Activated T-cell treated with anti-CD3 and anti-CD28 coated beads, Interleukin-2, amount 50 U/mL, for 24 hours (primary cell): Measurements from ENCODE around the gene MIEN1.

ENCODE experiments used
- DNase-seq: peaks from one replicate; pipeline ENCODE4 v3.0.0-alpha.2; 2020
- H3K27ac Mint-ChIP-seq: 2 replicates; pipeline ENCODE4 v1.8.0; 2020; ENCODE audit warnings: mild to moderate bottlenecking, mixed read lengths
- H3K27me3 Mint-ChIP-seq: 2 replicates; pipeline ENCODE4 v1.8.0; 2020; ENCODE audit warnings: mixed read lengths
- H3K36me3 Mint-ChIP-seq: 2 replicates; pipeline ENCODE4 v1.8.0; 2020; ENCODE audit warnings: low read depth, mixed read lengths
- H3K4me1 Mint-ChIP-seq: 2 replicates; pipeline ENCODE4 v1.8.0; 2020; ENCODE audit warnings: low read depth, mixed read lengths
- H3K4me3 Mint-ChIP-seq: 2 replicates; pipeline ENCODE4 v1.8.0; 2020; ENCODE audit warnings: mild to moderate bottlenecking, moderate library complexity, mixed read lengths
- H3K9me3 Mint-ChIP-seq: 2 replicates; pipeline ENCODE4 v1.8.0; 2020; ENCODE audit warnings: mixed read lengths

The MIEN1 gene

DNA sequence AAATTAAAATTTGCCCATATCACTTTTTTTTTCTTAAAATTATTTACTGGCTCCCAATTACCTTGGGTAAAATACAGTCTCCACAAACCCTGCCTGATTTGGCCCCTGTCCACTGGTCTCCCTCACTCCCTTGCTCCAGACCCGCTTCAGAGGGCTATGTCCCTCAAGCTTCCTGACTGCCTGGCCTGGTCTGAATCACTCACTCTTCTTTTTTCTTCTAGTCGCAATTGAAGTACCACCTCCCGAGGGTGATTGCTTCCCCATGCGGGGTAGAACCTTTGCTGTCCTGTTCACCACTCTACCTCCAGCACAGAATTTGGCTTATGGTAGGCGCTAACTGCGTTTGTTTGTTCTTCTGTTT, 41.9 kb downstream of the MIEN1 start:
- Mint-ChIP-seq H3K27ac (peak overlapping the region; percentile 98), H3K9me3 (no peaks in the 10 kb centered on the region), H3K4me1 (peaks cover 21% of the 10 kb centered on the region), H3K4me3 (peak overlapping the region; percentile 96), H3K36me3 (peaks cover 22% of the 10 kb centered on the region), H3K27me3 (no peaks in the 10 kb centered on the region)
- no peak for DNase-seq

DNA sequence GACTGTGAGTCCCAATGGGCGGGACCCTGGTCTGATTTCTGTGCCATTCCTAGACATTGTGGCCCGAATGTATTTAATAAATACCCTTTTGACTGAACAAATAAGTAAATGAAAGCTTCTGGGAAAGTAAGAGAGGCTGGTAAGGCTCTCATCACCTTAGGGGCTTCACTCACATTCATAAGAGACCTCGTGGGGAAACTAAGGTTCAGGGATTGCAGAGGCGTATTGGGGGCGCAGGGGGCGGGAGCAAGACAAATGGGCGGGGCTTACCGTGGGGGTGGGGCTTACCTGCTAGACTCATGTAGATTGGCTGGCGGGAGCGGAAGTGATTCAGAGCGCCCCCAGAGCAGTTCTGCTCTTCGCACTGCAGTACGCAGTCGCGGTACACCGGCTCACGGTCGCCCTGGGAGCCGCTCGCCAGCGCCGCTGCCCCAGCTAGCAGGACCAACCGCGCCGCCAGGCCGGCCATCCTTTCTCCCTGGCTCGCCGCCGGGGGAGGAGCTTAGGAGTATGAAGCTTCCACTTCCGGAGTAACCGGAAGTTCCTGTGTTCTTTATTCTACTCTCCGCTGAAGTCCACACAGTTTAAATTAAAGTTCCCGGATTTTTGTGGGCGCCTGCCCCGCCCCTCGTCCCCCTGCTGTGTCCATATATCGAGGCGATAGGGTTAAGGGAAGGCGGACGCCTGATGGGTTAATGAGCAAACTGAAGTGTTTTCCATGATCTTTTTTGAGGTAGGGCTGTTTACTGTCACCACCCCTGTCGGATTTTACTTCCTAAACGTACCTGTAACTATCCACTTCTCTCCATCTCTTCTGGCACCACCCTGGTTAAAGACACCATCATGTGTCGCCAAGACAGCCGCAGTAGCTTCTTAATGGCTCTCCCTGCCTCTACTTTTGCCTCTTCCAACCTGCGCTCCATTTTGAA, 42.5 kb downstream of the MIEN1 start, which contains the start of gene PGAP3:
PGAP3 (minus strand) TSS at position 512 of the 929 bp plus-strand sequence; CDS start at position 469, 43 bp downstream.
- H3K36me3 Mint-ChIP-seq = peaks cover 27% of the 10 kb centered on the region
- H3K9me3 Mint-ChIP-seq = no peaks in the 10 kb centered on the region
- peaks cover 21% of the 10 kb centered on the region for H3K4me1 Mint-ChIP-seq
- peak within 1 kb of the TSS; percentile 98 for H3K27ac Mint-ChIP-seq
- peak within 1 kb of the TSS; percentile 96 for H3K4me3 Mint-ChIP-seq
- peak; percentile 91 for DNase-seq
- no peaks in the 10 kb centered on the region for H3K27me3 Mint-ChIP-seq

DNA sequence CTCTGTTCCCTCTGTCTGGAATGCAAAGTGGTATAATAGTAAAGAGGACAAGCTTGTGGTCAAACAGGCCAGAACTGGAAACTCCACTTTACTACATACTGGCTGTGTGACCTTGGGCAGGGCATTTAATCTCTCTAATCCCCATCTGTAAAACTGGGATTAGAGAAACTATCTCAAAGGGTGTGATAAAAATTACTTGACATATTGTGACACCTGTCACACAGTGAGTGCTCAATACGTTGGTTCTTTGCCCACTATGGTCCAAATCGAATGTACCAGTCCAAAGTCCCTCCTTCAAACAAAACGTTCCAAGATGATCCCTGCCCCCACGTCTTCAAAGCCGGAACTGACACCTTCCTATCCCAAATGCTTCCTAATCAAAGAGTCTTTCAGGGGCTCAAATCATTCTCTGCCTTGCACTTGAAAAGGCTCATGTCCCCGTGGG, 43.2 kb downstream of the MIEN1 start:
- Mint-ChIP-seq H3K36me3 (peaks cover 32% of the 10 kb centered on the region), H3K9me3 (no peaks in the 10 kb centered on the region), H3K27me3 (no peaks in the 10 kb centered on the region), H3K27ac (peak overlapping the region; percentile 98), H3K4me1 (peaks cover 21% of the 10 kb centered on the region), H3K4me3 (peak overlapping the region; percentile 96)
- no peak for DNase-seq

DNA sequence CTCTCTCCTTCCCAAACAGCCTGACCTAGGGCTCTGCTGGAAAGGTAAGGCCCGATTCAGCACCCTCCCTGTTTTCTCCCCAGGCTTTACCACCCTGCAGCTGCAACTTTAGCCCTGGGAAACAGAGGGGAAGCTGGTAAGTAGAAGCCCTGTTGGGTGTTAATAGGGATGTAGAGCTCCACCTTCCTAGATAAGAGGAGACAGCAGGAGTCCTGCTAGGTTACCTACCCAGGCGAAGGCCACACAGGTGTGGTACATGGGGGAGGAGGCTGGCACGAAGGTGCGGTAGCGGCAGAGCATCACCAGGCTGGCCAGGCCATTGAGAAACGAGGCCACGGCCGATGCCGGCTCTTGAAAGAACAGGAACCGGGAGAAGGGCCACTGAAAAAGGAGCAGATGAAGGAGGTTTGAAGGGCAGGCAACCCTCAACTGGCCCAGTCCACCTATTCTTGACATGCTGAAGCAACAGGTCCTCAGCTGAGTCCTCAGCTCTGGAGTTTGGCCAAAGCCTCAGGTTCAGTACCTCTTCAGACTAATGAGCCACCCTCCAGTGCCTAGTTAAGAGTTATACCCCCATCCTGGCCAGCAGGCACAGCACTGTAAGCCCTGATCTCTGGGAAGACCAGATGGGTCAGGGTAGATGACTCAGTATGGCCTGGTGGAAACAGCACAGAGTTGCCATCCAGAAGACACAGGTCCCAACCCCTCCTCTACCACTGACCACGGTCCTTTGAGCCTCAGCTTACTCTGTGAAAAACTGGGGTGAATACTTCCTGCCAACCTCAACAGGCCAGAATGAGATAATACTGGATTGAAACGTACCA, 45.8 kb downstream of the MIEN1 start:
- H3K4me1 Mint-ChIP-seq = peaks cover 38% of the 10 kb centered on the region
- H3K9me3 Mint-ChIP-seq = no peaks in the 10 kb centered on the region
- H3K4me3 Mint-ChIP-seq = no peak overlapping the region
- H3K27me3 Mint-ChIP-seq = no peaks in the 10 kb centered on the region
- peaks cover 42% of the 10 kb centered on the region for H3K36me3 Mint-ChIP-seq
- DNase-seq = no peak
- no peak overlapping the region for H3K27ac Mint-ChIP-seq

DNA sequence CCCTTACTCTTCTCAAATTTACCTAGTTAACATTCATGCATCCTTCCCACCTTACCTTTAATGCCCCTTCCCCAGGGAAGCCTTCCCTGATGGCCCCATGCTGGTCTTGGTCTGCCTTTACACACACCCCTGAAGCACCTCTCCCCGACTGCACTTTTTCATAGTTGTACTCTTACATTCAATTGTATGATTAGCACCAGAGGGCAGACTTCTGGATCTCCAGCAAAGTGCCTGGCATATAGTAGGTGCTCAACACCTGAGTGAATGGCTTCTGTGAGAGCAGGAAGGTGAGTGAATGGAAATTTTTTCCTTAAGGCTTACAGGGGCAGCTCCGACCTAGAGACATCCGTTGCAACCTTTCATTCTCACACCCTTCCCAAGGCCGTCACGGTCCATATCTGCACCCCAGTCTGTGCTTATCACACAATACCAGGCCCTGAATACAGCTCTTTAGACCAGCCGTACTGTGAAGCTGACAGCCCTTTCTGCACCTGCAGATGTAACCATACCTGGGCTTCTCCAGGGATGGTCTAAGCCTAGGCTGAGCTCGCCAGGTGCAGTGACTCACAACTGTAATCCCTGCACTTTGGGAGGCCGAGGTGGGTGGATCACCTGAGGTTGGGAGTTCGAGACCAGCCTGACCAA, 46.9 kb downstream of the MIEN1 start:
- H3K4me1 Mint-ChIP-seq = peaks cover 40% of the 10 kb centered on the region
- no peak overlapping the region for H3K27ac Mint-ChIP-seq
- no peaks in the 10 kb centered on the region for H3K27me3 Mint-ChIP-seq
- H3K9me3 Mint-ChIP-seq = no peaks in the 10 kb centered on the region
- H3K36me3 Mint-ChIP-seq = peaks cover 42% of the 10 kb centered on the region
- no peak overlapping the region for H3K4me3 Mint-ChIP-seq
- no peak for DNase-seq

DNA sequence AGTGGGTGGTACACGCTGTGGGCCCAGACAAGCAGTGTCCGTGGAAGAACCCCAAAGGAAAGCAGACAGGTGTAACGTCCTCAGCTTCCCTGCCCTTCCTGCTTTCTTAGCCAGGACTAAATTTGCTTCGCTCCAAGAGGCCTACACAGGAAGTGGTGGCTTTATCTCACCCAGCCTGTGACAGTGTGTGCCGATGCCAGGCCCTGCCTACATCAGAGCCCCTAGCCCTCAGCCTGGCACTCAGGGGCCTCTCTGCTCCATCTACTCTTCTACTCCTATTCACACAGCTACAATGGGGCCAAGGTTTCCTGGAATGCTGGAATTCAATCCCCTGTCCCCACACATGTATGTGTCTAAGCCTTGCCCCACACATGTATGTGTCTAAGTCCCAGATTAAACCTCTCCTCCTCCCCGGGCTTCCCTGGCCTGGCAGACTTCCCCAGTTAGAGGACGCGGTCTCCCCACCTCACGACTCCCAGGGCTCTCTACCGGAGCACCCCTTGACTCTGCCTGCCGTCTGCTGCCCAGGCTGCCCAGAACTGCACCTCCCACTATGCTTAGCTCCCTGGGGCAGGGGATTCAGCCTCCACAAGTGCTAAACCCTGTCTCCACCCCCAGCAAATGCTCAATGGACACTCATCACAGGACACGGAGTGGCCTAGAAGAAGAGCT, 50.7 kb downstream of the MIEN1 start:
- Mint-ChIP-seq H3K36me3 (peaks cover 35% of the 10 kb centered on the region), H3K27me3 (no peaks in the 10 kb centered on the region), H3K4me1 (peaks cover 58% of the 10 kb centered on the region), H3K9me3 (no peaks in the 10 kb centered on the region), H3K4me3 (no peak overlapping the region), H3K27ac (peak overlapping the region; percentile 85)
- DNase-seq = peak; percentile 63
